GM21529 (cell line): ENCODE results near the gene NDUFA11.
A peak's percentile ranks its signal among the peaks of the same experiment; 100 is the strongest.

ENCODE experiments used
- ATAC-seq: cut with Tn5 transposase; IDR thresholded peaks from one replicate; pipeline ENCODE4 v1.9.1; 2021; ENCODE audit not compliant: unreplicated experiment

NDUFA11 gene

DNA sequence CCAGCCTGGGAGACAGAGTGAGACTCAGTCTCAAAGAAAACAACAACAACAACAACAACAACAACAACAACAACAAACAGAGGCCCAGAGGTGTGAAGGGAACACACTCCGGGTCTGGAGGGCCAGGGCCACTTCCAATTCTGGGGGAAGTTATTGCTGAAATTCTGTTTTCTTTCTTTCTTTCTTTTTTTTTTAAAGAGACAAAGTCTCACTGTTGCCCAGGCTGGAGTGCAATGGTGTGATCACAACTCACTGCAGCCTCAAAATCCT lies 7.0 kb upstream of the NDUFA11 start:
- ATAC-seq = no peak

- no peak for ATAC-seq
These were observed 5.3 kb upstream of the NDUFA11 start for GRCh38 chr19:5908773-5909442.

GRCh38 chr19:5907241-5907640 lies 3.7 kb upstream of the NDUFA11 start:
- ATAC-seq = no peak

GRCh38 chr19:5905114-5905778 lies 1.7 kb upstream of the NDUFA11 start:
- no peak for ATAC-seq

GRCh38 chr19:5904352-5905113 lies 943 bp upstream of the NDUFA11 start, which contains the start of gene VMAC:
Gene VMAC, plus strand, starts transcription at chr19:5904872. Its CDS starts 19 bp downstream, at chr19:5904891.
- ATAC-seq = peak; percentile 78

DNA sequence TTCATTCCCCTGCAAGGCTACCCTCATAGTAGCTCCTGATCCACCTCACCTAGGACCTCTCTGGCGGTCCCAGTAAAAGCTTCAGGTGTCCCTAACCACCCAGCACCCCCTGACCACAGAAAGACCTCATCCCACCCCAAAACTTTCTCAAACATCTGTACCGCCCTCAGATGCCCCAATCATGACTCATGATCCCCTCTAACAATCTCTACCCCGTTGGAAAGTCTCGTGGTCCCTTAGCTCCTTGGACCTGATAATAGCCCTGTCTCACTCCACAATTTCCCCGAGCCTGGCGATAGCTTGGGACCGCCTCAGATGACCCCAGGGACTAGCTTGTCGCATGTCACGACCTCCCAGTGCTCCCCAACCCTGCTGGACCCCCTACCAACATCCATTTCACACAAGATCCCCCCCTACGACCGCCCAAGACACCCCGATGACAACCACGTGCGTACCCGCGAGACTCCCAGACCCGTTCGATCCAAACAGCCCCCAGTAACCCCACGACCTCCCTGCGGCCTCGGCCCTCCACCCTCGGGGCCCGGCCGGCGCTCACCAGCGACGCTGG lies 450 bp downstream of the NDUFA11 start:
- ATAC-seq = no peak

DNA sequence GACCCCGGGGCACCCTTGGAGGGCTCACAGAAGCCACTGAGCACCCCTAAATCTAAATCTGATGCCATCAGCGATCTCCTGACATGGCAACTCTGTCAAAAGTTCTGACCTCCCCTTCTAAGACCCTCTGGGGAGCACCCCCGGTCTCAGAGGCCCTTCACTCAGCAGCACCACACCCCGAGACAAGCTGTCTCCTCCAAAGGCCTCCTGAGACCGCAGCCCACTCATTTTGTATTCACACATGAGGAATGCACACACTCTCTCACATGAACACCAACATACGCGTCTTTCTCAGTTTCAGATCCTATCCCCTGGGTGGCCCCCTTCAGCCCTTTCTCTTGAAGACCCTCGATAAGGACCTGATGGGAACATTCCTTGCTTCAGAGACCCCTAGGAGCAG lies 2.6 kb downstream of the NDUFA11 start:
- ATAC-seq = no peak

DNA sequence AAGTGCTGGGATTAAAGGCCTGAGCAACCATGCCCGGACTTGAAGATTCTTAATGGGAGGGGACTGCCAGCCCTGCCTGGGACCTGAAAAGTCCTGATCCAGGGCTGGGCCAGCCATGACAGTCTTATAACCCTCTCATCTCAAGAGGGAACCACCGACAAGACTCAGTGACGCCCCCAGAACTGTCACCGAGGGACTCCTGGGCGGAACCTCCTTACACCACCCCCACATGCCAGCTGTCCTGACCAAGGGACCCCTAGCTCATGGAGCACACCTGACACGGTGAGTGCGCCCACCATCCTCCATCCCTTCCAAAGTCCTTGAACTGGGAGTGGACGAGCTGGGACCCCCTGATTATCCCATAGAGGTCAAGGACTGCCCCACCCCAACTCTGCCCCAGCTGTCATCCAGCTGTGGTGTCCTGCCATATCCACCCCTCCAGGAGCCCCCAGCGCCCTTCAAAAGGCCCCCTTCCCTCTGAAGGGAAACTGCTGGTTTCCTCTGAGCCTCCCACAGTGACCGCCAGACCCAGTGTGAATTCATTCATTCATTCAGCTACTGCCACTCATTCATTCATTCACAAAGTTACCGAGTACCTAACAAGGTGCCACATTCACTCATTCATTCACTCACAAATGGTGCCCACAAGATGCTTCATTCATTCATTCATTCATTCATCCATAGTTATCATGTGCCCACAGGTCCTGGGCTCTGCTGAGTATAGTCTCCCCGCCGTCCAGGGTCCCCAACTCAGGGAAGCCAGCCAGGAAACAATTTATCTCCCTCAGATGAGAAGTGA lies 3.7 kb downstream of the NDUFA11 start:
- no peak for ATAC-seq

DNA sequence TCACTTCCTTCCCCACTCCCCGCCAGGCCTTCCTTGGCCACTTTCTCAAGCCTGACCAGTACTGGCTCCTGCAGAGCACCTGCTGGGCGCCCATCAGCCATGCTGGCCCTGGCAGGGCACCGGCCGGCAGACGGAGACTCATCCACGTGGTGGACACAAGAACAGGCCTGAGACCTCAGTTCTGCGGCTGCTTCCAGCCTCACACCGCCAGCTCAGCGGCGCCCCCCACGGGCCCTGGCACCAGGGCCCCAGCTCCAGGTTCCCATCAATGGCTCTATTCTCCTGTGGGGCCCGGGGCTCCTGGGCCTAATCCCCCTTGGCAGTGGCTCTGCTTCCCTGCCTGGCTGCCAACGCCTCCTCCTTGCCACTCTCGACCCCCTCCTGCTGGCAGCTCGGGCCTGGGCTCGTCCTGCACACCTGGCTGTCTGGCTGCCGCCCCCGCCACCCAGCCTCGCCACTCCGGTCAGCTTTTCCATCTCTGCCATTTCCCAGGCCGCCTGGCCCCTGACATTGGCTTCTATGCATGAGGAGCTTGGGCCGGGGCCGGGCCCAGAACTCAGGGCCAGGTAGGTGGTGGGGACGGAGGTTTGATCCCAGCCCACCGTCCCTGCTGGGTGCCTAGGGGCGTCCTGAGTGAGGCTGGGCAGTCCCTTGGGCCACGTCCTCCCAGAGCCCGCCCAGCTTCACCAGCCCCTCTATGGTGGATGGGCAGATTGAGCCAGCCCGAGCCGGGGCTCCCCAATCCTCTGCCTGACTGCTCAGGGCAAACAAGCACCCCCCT lies 6.2 kb downstream of the NDUFA11 start:
- no peak for ATAC-seq

DNA sequence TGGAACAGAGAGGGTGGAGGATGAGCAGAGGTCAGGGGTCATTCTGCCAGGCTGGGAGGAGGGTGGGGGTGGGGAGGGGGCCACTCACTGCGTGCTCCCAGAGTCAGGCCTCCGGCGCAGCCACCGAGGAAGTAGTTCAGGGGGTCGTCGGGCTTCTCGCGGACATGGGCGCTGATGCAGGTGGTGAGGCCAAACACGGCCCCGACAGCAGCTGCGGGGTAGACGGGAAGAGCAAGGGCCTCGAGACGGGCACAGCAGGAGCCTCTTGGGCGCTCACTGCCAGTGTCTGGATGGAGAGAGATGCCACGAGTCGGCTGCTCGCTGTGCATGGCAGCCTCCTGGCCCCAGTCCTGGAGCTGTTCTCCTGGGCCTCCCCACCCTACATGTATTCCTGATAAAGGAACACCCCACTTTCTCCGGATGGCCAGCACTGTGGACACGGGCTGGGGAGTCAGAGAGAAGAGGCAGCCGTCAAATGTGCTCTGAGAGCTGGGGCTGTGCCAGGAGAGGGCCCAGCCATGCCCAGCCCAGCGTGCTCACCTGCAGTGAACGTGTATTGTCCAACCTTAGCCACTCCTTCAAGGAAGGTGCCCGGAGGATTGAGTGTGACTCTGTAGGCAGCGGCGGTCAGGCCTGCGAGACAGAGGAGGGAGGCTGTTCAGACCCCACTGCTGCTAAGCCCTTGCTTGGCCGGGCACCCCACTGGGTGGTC lies 7.1 kb downstream of the NDUFA11 start:
- ATAC-seq = no peak

DNA sequence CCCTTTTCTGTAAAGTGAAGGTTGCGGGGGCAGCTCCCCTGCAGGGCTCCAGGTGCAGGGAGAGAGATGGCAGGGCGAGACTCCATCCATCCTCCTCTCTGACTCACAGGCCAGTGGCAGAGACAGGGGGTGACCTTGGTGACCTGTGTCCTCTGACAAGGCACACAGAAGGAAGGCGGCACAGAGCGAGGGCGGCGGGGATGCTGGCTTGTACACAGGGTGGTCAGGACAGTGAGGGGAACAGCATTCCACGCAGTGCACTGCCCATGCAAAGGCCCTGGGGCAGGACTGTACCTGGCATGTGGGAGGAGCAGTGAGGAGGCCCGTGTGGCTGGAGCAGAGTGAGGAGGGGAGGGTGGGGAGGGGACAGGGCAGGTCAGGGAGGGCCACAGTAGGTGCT lies 7.7 kb downstream of the NDUFA11 start:
- ATAC-seq = no peak

GRCh38 chr19:5895409-5895808 lies 8.2 kb downstream of the NDUFA11 start:
- no peak for ATAC-seq

DNA sequence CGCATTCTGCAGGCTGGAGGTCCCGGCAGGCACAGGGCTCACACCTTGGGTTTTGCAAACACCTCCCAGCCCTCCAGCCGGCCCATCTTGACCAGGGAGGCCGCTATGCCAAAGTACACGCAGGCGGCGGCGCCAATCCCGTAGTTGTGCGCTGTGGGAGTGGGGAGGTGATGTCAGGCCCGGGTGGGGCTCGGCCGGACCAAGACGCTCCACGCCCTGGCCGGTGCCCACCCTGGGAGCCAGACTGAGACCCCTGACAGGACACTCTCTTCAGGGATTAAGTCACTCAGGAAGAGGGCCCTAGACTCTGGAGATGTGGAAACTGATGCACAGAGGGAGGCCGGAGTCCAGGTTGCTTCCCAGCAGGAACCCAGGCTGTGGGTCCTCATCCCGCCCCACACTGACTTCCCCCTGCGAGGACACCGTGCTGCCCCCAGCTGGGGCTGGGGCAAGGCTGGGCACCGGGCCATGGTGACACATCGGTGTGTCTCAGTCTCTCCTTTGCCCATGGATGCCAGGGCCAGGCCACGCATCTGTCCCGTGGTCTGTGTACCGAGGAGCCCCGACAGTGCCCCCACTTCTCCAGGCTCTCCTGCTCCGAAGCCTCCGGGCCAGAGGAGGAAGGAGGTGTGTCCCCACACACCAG lies 8.8 kb downstream of the NDUFA11 start:
- ATAC-seq = no peak

GRCh38 chr19:5893907-5894703 lies 9.5 kb downstream of the NDUFA11 start:
- ATAC-seq = no peak

- ATAC-seq = no peak
These were observed 10.2 kb downstream of the NDUFA11 start for GRCh38 chr19:5893296-5893903.

DNA sequence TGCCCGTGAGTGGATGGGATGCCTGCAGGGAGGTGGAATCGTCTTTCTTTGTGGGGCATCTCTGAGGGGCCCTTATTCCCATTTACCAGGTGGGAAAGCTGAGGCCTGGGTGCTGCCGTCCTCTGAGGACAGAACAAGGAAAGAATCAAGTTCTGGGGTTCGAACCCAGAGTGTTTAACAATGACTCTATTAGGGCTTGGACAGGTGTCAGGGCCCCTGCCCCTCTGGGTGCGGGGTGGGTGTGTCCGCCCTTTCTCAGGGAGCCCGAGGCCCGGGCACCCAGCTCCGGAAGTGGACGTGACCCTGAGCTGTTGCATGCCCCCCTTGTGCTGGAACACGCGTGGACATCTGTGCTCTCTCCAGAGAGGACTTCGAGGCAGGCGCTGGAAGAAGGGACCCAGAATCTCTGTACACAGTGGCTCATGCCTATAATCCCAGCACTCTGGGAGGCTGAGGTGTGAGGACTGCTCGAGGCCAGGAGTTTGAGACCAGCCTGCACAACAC lies 10.8 kb downstream of the NDUFA11 start:
- no peak for ATAC-seq

DNA sequence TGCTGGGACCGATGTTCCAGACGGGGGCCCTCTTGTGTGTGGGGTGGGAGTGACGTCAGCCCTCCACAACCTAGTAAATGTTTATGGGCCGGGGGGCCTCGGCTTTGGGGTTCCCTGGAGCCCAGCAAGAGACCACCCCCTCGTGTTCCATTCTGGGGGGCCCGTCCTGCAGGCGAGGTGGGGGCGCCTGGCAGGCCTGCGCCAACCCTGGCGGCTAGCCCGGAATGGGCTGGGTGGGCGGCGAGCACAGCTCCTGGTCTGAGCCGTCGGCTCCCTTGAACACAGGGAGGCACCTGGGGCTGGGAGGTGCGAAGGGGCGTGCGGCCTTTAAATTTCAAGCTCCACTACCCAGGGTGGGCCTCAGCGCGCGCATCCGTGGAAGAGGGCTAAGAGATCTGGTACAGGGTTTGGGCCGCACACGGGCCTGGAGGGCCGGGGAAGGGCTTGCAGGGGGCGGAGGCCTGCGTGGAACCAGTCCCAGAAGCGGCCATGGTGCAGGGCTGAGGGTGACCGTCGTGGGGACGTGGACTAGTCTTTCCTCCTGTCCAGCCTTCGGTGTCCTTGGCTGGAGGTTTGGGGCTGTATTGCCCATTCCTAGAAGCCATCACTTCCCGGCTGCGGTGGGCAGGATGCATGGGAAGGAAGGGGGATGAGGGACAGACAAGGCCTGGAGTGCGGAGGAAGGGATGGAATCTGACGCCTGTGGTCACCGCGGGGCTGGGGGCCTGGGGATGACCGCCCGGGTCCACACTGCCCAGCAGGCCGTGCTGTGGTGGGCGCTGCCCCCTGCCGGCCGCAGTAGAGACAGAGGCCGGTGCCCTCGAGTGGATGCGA lies 11.4 kb downstream of the NDUFA11 start:
- no peak for ATAC-seq
